Activated CD4-positive, alpha-beta T cell treated with anti-CD3 and anti-CD28 coated beads, Interleukin-2, amount 50 U/mL, for 48 hours (primary cell): ENCODE measurements around the gene SRC.

Experiments used
- DNase-seq, 2 experiments: peaks; one replicate each; pipeline ENCODE4 v3.0.0-alpha.2; 2020

Gene SRC

GRCh38 chr20:37385659-37386504 lies 39.9 kb downstream of the SRC start:
- DNase-seq = no peak

- DNase-seq = no peak
Observed at GRCh38 chr20:37386505-37387251, 40.7 kb downstream of the SRC start.

DNA sequence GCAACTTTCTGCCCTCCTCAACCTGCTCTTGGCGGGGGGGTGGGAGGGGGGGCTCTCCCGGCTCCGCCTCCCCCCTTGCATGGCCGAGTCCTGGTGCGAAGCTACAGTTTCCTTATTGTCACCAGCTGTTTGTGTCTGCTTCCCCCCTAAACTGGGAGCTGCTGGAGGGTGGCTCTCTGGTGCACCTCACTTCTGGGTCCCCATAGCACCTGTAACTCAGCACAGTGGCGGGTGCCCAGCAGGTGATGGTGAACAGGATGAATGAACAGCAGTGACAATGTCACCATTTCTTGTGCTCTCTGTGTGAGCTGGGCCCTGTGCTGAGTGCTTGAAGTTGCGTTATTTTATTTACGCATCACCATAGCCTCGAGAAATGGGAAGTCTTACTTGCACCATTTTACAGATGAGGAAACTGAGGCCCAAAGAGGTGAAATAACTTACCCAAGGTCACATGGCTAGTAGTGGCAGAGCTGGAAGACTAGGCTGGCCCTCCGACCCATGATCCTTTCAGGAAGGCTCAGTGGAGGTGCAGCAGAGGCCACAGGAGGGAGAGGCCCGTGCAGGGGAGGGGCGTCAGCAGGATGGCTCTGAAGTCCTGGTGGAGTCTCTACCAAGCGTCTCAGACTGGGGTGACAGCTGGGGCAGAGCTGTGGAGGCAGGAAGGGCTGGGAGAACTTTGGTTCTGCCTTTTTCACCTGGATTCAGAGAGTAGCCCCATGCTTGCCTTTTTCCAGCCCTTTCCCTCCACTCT lies 41.8 kb downstream of the SRC start:
- no peak for DNase-seq

- no peak for DNase-seq
Observed at GRCh38 chr20:37388831-37389230, 42.9 kb downstream of the SRC start.

DNA sequence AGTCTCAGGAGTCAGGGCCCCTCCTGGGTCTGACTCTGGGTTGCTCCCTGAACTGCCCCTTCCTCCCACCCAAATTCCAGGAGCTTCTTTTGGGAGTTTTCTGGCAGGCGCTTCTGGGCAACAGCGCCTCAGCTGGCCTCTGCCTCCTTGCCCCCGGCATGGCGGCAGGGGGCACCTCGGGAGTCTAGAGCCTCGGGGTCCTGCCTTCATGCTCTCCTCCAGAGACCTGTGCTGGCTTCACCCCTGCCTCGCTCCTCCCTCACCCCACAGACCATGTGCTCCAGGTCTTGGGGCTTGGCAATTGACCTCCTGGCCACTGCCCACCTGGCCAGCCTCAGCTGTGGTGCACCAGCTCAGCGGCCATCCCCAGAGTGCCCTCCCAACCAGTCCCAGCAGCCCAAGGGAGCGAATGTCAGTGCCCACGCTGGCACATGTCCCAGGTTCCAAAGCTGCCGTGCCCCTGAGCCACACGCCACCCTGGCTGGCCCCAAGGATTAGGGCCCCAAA lies 43.4 kb downstream of the SRC start:
- DNase-seq = no peak

DNA sequence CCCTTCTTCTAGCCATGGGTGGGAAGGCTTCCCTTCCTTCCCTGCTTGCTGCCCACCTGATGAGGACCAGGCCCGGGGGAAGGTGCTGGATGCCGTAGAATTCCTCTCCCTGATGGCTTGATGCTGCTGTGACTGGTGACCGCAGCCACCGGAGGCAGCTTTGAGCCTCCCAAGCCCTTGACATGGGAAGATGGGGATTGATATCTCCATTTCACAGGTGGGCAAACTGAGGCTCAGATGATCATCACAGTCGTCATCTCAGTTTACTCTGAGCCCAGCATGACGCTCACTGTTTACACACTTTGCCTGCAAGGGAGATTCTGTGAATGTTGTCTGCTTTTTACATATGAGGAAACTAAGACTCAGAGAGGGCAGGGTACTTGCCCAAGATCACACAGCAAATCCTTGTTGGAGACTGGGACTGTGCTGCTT lies 43.9 kb downstream of the SRC start:
- no peak for DNase-seq

GRCh38 chr20:37390503-37390890 lies 44.6 kb downstream of the SRC start:
- DNase-seq = no peak

DNA sequence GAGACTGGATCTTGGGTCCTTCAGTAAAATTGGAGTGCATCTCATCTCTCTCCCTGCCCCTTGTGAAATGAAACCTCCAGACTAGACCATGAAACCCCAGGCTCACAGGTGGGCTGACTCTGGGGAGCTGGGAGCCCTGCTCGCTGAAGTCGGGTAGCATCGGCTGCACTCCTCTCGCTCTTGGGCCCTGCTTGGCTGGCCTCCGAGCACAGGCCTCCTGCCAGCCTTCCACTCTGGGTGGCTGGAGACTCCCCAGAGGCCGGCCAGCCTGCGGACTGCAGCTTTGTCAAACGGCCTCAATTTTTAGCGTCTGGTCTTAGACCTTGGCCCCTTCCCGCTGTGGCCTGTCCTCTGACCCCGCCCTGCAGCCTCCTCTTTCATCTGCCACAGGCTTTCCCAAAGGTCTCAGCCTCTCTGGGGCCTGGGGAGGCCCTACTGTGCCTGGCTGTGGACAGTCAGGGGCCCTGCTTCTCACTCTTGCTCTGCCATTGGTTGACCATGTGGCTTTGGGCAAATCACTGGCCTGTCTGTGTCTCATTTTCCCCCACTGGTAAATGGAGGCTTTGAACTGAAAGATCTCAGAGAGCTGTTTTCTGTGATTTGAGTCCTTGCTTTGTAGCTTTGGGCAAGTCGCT lies 45.1 kb downstream of the SRC start:
- DNase-seq = no peak

- DNase-seq = peak in 1 of 2 experiments; percentile 36
Observed at GRCh38 chr20:37392441-37393195, 46.7 kb downstream of the SRC start.

DNA sequence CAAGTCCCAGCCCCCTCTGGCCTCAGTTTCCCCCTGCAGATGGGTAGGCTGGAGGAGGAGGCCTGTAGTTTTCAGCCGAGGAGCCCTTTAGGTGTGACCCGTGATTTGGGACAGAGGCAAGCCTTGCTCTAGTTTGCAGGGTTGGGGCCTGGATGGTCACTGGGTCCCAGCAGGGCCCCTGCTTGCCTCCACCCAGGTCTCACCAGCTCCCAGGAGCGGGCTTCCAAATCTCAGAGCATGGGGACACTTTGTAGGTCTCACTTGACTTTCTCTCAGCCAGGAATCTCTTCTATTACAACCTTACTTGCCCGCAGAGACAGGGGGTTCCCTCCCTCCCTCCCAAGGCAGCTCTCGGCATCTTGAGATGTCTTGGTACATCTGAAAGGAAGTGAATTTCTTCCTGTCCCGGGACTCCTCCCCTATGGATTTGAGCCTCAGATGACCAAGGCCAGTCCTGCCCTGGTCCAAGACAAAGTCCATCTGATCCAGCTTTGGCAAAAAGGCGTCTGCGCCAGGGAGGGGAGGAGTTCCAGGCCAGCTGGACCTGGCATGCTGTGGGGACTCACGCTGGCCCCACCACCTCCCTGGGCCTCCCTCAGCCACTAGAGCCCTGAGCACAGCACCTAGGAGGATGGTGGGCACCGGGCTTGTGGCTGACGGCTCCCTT lies 47.4 kb downstream of the SRC start:
- DNase-seq = no peak

DNA sequence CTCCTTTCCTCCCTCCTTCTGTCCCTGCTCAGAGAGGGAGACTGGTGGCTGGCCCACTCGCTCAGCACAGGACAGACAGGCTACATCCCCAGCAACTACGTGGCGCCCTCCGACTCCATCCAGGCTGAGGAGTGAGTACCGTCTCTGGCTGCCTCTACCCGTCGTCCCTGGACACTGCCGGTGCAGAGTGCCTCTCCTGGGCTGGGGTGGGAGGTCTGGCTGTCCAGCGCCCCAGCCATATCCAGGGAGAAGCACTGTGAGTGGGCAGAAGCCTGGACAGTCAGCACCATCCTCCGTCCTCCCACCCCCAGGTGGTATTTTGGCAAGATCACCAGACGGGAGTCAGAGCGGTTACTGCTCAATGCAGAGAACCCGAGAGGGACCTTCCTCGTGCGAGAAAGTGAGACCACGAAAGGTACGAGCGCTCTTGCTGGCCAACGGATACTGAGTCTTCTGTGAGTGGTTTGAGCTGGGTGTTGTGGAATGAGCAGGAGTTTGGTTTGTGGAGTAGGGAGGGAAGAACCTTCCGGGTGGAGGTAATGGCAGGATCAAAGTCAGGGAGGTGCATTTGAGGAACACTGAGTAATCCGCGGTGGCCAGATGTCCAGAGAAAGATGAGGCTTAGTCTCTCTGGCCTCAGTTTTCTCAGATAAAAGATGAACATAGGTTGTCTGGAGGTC lies 48.1 kb downstream of the SRC start:
- no peak for DNase-seq

DNA sequence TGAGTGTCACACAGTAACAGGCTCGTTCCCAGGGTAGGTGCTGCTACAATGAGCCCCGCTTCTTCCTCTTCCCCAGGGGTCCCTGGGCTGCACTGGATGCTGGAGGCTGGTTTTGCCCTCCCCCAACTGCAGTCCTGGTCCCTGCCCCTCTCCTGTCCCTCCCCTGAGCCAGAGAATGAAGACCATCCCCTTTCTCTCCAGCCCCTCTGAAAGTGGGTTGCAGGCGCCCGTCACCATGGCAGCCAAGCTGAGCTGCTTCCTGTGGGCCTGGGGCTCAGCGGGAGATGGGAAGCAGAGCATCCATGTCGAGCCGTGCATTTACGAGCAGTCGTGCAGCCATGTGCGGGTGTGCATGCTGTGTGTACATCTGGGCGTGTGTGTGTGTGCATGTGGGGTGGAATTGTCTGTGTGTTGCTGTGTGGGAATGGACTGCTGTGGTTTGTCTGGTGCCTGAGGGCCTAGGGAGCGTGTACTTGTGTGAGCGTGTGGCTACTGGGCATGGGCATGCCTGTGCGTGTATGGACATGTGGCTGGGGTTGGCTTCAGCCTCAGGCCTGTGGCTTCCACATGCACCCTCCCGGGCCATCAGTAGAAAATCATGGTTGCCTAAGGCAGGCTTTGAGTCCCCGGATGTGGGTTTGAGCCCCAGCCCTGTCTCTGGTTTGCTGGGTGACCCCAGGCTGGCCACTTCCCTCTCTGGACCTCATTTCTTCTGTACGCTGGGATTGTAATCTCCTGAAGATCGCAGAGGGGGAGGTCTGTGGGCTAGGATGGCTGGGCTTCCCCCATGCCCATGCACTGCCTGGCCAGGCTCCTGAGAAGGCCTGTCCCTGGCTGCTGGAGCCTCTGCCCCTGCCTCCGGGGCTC lies 48.8 kb downstream of the SRC start:
- DNase-seq = no peak

GRCh38 chr20:37395410-37395797 lies 49.5 kb downstream of the SRC start:
- DNase-seq = no peak

DNA sequence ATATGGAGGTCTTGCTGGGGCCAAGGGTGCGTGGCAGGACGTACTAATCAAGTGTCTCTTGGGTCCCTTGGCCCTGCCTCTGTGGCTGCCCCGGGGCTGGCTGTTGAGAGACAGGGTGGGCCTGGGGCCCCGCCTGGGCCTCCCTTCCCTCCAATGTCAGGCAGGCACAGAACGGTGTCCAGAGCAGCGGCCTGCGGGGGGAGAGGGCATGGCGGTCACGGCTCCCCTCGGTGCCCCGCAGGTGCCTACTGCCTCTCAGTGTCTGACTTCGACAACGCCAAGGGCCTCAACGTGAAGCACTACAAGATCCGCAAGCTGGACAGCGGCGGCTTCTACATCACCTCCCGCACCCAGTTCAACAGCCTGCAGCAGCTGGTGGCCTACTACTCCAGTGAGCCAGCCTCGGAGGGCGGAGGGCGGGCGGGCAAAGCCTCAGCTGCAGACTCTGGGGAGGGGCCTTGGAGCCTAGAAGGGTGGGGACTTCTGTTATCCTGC lies 50.0 kb downstream of the SRC start:
- DNase-seq = no peak

DNA sequence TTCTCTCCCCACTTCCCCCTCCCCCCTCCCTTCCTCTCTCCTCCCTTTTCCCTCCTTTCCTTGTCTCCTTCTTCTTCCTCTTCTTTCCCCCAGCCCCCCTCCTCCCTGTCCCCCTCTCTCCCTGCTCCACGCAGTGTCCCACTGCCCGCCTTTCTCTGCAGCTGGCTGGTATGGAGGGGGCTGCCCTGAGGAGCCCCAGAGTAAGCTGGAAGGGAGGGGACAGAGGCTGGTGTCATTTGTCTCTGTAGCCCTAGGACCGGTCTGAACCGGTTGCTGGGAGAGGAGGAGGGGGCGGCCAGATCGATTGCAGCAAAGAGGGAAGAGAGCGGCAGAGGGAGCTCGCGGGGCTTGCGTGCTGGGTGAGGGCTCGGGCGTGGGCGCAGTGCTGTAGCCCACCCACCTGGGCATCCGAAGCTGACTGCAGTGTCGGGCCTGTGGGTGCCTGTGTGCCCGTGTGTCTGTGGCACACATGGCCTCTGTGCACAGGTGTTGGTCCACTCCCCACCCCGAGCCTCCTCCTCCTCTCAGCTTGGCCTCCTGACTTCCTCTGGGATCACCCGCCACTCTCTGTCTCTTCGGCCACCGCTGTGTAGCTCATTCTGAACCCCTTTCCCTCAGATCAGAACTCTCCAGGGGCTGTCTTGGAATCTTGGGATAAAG lies 50.6 kb downstream of the SRC start:
- DNase-seq = no peak

DNA sequence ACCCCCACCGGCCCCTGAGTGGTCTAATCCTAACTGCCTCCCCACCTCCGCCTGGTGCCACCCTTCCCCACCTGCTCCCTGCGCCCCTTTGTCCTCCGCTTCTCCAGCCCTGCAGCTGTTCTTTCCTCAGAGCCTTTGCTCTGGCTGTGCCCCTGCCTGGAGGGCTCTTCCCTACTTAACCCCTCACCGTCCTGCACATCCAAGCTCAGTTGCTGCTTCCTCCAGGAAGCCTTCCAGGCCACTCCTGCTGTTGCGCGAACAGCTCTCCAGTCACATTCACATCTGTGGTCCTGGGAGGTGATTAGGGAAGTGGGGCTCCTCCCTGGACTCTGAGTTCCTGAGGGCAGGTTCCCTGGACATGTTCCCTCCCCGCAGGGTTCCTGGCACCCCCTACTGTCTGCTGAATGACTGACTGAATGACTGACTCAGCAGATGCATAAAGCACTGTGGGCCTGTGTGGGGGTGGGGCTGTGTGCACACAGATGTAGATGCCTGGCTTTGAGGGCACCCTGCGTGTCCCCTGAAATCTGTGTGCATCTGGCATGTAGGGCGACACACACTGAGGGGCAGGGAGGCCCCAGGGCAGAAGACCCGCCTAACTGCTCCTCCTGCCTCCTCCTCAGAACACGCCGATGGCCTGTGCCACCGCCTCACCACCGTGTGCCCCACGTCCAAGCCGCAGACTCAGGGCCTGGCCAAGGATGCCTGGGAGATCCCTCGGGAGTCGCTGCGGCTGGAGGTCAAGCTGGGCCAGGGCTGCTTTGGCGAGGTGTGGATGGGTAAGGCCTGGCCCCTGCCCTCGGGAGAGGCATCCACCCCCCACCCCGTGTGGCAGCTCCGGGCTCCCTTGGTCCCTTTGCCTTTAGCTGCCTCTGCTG lies 51.4 kb downstream of the SRC start:
- DNase-seq = no peak

DNA sequence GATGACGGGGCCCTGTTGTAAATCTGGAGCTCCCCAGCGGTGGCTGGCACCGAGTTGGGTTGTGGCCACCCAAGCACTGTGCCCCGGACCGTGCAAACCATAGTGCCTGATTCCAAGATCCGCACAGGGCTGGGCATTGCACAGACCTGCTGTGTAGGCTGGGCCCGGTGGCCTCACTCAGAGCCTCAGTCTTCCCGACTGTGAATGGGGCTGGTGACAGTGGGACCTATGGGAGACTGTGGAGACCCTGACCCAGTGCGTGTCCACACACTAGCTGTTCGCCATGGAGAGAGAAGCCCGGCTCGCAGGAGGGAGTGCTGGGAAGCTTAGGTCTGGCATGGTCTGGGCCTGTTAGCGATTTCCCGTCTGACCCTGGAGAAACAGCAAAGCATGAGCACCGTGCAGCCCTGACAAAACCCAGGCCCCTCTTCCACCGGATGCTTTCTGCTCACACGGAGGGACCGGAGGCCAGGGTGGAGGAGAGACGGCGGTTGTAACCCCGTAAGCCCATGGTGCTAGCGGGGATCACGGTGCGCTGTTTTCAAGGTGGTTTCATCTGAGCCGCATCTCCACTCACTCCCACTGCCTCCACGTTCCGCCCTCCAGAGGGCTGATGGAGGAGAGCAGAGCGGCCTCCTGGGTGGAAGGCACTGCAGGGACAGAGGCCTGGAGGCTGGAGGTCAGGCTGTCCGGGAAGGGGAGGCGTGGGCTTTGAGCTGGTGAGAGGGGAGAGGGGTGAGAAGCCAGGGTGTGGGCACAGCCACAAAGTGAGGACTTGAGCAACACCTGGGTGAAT lies 52.2 kb downstream of the SRC start:
- DNase-seq = no peak
